ENCODE data around the gene DHX57.

DHX57 gene

DNA sequence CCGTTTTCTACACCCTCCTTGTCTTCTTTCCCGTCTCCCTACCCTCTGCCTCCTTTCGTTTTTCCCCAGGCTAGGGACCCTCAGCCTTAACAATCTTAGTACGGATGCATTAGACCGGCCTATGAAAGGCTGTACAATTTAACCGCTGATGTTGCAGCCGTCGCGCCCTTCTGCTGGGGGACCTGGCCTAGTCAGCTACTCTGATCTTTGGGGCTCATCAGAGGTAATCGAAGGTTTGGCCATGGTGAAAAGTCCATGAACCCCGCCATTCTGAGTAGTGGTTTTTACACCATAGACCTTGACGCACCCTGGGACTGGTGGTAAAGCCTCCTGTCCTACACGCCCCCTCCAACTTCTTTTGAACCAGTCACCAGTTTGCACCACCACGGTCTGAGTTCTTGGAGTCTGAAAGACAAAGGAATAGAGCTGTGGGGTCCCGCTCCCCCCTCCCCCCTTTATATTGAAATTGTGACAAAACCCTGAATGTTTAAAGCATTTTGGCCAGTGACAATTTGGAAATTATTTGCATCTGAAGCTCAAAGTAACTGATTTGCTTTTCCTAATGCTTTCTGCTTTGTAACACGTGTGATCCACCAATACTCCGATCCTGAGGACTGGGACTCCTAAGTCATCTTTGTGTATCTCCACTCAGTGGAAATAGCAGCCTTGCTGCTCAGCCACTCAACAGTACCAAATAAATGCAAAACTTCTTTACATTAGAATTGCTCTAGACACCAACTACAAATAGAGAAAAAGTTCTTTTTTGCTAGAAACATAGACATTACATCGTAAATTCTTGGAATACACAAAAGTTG lies 123.9 kb downstream of the DHX57 start:
- DNase-seq (ENCODE audit: low read depth) = no peak

DNA sequence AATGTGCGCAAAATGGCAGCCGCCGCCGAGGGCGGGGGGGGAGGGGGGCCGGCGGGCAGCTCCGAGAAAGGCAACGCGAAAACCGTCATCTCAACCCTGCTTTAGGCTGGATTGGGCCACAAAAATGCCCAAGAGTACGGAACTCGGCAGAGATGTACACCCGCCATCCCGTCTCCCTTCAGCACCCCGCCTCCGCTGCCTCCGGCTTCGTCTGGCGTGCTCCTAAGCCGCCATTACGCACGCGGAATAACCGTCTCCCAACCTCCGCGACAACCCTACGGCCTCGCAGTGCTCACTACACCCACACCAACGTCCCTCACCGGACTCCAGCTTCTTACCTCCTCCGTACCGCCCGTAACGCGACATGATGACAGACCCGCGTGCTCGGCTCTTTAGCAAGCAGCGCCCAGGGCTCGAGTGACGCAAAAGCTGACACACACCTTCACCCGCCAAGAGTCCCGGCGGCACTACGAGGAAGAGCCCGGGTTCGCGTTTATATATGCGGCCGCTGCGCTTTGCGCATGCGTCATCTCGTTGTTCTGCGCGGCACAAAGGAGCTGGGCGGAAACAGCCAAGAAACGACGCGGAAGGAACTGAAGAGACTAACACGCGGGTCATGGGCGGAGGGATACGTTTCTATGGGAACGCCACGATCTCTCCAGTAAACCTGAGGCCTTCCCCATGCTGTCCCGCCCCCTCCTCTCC lies 124.7 kb downstream of the DHX57 start, which contains the start of gene SRSF7:
SRSF7 (minus strand) TSS at position 471 of the 705 bp plus-strand sequence; CDS start at position 366, 105 bp downstream.
- peak; percentile 97 for DNase-seq (ENCODE audit: low read depth)

DNA sequence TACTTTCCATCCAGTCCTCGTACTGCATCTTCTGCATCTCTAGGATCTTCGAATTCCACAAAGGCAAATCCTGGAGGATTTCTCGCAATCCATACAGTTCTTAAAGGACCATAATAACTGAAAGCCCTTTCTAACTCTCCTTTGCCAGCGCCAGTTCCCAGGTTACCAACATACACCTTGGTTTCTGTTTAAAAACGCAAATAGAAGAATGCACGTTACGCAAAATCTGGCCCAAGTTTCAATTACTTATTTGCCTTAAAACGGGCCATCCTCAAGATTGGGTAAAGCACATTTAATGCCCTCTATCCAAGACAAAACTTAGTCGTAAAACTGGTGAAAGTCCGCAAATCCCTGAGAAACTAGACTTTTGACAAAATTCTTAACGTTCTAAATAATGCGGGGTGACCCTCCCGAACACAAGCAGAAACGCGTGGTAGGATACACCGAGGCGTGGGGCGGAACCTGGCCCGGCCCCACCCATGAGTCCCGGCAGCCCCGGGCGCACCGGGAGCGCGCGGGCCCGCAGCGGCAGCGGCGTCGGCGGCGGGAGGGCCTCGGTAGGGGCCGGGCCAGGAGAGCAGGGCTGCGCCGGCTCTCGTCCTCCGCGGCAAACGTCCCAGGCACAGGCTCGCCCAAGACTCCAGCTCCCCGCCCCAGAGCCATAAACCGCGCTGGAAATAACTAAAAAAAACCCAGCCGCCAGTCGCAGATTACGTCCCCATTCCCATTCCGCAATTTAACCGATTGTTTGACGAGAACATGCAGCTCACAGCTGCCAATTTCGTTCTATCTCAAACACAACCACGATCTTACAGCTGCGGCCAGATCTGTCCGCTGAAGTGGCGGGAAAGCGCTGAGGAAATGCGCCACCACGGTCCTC lies 125.5 kb downstream of the DHX57 start:
- no peak for DNase-seq (ENCODE audit: low read depth)

DNA sequence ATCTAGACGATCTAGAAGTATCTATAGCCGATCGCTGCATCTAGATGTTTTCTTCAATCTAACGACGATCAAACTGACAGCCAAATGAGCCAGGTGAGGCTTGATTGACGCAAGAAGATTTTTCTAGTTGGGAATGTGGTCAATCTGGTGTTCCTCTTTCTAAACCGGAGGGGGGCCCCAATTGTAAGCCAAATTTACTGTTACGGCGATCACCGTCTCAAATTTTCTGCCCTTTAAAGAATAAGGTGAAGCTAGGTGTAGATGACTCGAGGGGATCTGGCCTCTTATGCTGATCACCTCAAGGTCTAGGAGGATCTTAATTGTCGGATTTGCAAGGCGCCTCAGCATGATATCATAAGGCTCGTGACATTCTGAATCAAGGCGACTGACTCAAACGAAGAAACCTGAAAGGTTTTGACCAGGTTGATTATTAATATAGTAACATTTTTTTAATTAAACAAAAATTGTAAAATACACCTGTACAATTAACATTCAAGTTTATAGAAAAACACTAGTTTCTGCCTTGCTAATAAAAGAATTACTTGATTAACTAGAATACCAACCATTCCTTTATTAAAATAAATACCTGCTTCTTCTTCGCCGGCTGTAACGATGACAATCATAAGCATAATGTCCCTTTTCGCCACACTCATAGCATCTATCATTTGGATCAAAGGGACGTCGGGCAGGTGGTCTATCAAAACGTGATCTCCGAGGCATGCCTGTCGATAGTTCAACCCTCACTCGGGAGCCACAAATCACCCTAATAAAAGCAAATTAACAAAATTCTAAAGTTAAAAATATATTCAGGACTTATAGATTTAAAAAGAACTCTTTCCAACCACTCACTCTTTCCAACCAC lies 126.6 kb downstream of the DHX57 start:
- no peak for DNase-seq (ENCODE audit: low read depth)

DNA sequence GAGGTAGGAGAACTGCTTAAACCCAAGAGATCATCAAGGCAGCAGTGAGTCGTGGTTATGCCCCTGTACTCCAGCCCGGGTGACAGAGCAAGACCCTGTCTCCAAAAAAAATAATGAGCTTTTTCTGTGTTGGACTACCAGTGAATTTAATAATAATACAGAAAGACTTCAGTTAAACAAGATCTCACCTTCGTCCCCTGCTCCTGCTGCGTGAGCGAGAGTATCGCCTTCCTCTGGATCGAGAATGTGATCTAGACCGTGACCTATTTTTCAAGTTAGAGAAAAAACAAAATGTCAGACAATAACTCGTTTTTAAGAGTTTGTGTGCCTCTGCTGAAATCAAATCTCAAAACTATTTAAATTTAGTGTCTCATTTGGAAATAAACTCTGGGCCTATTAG lies 127.3 kb downstream of the DHX57 start:
- no peak for DNase-seq (ENCODE audit: low read depth)

DNA sequence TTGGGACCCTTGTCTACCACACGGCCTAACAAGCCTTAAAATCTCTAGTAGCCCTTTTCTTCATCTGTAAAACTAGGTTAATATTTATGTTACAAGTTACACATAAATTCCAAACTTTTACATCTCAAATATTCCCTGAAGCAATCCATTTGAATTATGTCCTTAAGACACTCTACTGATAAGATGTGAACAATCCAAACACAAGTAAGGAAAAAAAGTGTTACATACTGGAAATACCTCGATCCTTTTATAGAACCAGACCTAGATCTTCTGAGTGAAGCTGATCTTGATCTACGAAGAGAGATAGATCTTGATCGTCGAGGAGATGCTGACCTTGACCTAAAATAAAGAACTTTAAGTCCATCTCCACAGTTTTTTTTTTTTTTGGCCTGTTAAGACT lies 127.9 kb downstream of the DHX57 start:
- DNase-seq (ENCODE audit: low read depth) = no peak

Data from non-pigmented ciliary epithelial cell (primary cell).